HFF-Myc (cell line): ENCODE results near the gene GLB1L3.
A peak's percentile ranks its signal among the peaks of the same experiment; 100 is the strongest.

Experiments used
- DNase-seq: peaks from one replicate; pipeline ENCODE4 v3.0.0-alpha.2; 2011; ENCODE audit warnings: low read depth; ENCODE audit errors: extremely low read depth
- H3K4me3 ChIP-seq: replicated peaks from 2 replicates; pipeline ENCODE4 v1.5.1; 2011; ENCODE audit warnings: low read depth, mild to moderate bottlenecking, control low read depth, low read length
- CTCF ChIP-seq: IDR thresholded peaks from 2 replicates; pipeline ENCODE4 v1.5.1; 2012; ENCODE audit warnings: mild to moderate bottlenecking, low read depth, low read length, control low read depth; ENCODE audit errors: missing control alignments

The GLB1L3 gene

GRCh38 chr11:134240592-134240991, 35.6 kb upstream of the GLB1L3 start:
- DNase-seq, result no peak
- TF ChIP-seq CTCF, result no peak
- H3K4me3 ChIP-seq, result no peak overlapping the region

- no peak for DNase-seq
- no peak overlapping the region for H3K4me3 ChIP-seq
- no peak for TF ChIP-seq CTCF
Observed at GRCh38 chr11:134242376-134242775, 33.8 kb upstream of the GLB1L3 start.

DNA sequence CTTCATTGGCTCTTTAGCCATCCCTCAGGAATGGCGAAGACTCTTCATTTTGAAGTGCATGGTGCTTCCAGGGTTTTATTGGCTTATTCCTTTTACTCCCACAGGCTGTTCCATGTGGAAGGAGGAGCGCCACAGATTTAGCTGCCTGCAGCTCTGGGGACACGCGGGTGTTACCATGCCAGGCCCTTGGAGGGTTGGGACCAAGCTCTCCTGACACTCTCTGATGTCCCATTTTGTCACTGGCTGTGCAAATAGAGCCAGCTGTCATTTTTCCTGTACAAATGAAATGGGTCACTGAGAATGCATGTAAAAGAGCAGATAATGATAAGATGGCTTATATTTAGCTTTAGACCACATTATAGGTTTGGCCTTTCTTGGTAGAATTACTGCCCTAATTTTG, 32.3 kb upstream of the GLB1L3 start:
- no peak for TF ChIP-seq CTCF
- no peak overlapping the region for H3K4me3 ChIP-seq
- no peak for DNase-seq

GRCh38 chr11:134244593-134244992, 31.6 kb upstream of the GLB1L3 start:
- H3K4me3 ChIP-seq, result no peak overlapping the region
- DNase-seq, result no peak
- TF ChIP-seq CTCF, result peak; percentile 48

DNA sequence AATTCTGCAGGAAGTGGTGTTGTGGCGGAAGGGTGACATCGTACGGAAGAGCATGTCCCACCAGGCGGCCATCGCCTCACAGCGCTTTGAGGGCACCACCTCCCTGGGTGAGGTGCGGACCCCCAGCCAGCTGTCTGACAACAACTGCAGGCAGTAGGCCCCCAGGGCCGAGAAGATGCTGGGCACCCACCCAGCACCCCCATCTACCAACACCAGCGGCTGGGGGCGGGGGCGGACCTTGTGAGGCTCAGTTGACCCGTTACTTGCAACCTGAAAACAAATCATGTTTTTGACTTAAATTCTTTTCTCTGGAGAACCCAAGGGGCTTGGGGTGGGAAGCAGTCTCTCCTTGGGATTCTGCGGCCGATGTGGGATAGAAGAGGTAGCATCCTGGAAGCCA, 30.7 kb upstream of the GLB1L3 start:
- DNase-seq, result no peak
- no peak overlapping the region for H3K4me3 ChIP-seq
- TF ChIP-seq CTCF, result no peak

GRCh38 chr11:134246100-134246499, 30.1 kb upstream of the GLB1L3 start:
- no peak for TF ChIP-seq CTCF
- DNase-seq, result no peak
- no peak overlapping the region for H3K4me3 ChIP-seq

- no peak for TF ChIP-seq CTCF
- no peak for DNase-seq
- H3K4me3 ChIP-seq, result no peak overlapping the region
Observed at GRCh38 chr11:134246678-134247077, 29.5 kb upstream of the GLB1L3 start.
